ENCODE measurements around the gene TSPAN18. TPM values are rescaled to one million over a fixed set of nuclear protein-coding genes. Genes with fewer than 3 reads are reported as not detected.

Gene TSPAN18, protein sequence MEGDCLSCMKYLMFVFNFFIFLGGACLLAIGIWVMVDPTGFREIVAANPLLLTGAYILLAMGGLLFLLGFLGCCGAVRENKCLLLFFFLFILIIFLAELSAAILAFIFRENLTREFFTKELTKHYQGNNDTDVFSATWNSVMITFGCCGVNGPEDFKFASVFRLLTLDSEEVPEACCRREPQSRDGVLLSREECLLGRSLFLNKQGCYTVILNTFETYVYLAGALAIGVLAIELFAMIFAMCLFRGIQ
- total RNA-seq = 1 to 10 TPM; 1.4 to 2.3 TPM

DNA sequence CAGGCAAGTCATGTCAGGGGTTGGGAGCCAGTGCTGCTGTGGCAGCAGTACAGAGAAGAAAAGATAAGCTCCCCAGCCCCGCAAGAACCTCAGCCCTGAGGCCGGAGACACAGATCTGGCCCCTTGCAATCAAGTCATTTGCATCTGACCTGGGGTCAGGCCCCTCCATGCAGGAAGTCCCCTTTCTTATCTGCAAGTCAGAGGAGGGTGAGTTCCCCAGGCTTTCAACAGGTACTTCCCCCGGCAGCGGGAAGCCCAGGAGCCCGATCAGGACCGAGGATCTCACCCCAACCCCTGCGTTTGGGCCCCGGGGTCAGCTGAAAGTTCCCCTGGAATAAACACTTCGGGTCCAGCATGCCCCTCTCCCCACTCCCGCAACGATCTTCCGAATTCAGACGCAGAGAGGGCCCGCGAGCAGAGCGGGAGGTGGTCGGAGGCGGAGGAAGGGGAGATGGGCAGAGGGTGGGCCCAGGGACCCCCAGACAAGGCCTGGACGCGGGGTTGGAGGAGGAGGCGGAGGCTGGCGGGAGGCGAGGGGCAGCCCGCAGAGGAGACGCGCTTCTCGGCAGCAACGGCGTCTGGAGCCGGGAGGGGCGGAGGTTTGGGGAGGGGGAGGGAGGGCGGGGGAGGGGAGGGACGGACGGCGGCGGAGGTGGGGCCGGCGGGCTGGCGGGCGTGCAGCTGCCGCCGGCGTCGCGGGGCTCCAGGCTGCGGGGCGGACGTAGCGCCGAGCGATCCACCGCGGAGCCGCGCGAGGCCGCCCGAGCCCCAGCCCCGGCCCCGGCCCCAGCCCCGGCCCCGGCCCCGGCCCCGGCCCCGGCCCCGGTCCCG is at the start of gene TSPAN18:
Gene TSPAN18 (plus strand): TSS at position 680 of the 831 bp plus-strand sequence. CDS start 179,455 bp downstream, outside the sequence.
- intact Hi-C loops (cut with DNase I, micrococcal nuclease) = loop anchor here (1.0 to 10.0 kb wide), 7 partner anchors 52 to 376 kb away; partner anchors contain the start of gene CD82 (in 1 of the 2)
- Mint-ChIP-seq H3K9me3 (ENCODE audit: low read depth) (no peaks in the 10 kb centered on the region), H3K4me3 (peak within 1 kb of the TSS; percentile 74), H3K27me3 (peaks cover 25% of the 10 kb centered on the region), H3K36me3 (ENCODE audit: low read depth) (no peaks in the 10 kb centered on the region), H3K27ac (peak within 1 kb of the TSS; percentile 73), H3K4me1 (peaks cover 39% of the 10 kb centered on the region)
- DNase-seq (peak; percentile 43), ATAC-seq (peak; percentile 34)
- ChIA-PET POLR2A (no interaction called here), CTCF (interaction anchor here (0.8 to 1.3 kb wide), 6 partner anchors 13 to 180 kb away, joined by 3 to 5 read pairs (median 4); no protein-coding TSS in a partner anchor)

DNA sequence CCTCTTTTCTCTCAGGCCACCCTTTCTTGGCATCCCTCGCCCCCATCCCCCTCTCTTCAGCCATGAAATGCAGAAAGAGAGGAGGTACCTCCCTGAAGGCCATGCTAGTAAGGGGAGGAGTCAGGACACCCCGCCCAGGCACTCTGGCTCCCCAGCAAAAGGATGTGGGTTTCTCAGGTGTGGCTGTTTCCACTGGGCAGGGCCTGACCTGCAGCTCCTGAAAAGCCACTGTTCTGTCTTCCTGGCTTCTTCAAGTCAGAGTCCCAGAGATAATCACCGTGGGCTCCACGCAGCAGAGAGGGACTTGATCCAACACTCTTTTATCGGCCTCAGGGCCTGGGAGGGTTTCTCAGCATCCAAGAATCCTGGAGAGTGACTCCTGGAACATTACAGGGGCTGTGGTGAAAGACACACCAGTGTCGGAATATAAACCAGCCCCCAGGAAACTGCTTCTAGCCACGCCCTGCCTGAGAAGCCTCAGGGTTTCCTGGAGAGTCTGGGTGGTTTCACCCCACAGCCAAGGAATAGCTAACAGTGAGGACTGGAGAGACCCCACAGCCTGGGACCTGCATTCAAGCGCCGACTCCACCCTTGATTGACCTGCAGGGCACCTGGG is 45.7 kb upstream of the TSPAN18 start:
- H3K9me3 Mint-ChIP-seq (ENCODE audit: low read depth) = no peaks in the 10 kb centered on the region
- peak; percentile 63 for DNase-seq
- peaks cover 2% of the 10 kb centered on the region for H3K27me3 Mint-ChIP-seq
- peaks cover 32% of the 10 kb centered on the region for H3K4me1 Mint-ChIP-seq
- no peak overlapping the region for H3K4me3 Mint-ChIP-seq
- peak overlapping the region; percentile 38 for H3K27ac Mint-ChIP-seq
- peak; percentile 93 for ATAC-seq
- ChIA-PET POLR2A (no interaction called here), CTCF (interaction anchor here (0.6 kb wide), 1 partner anchor 9 kb away, joined by 4 read pairs; no protein-coding TSS in a partner anchor)
- intact Hi-C loops (cut with DNase I, micrococcal nuclease) = no loop called here
- no peaks in the 10 kb centered on the region for H3K36me3 Mint-ChIP-seq (ENCODE audit: low read depth)

DNA sequence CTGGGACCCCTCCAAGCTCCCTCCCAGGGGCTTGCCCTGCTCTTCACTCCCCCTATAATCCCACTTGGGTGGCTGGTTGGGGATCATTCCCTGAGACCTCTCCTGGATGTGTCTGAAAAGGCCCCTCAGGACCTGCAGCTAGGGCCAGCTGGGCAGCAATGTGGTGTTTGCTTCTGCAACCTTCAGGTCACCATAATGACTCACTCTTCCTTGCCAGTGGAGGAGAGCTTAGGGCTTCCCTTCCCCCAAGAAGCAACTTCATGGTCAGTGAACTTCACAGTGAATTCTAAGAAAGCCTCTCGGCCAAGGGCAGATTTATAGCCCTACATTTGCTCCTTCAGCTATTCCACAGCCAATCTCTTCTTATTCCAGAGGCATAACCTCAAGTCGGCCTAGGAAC is 45.1 kb upstream of the TSPAN18 start:
- POLR2A ChIA-PET = no interaction called here
- Mint-ChIP-seq H3K27ac (peak overlapping the region; percentile 16), H3K9me3 (ENCODE audit: low read depth) (no peaks in the 10 kb centered on the region), H3K4me3 (no peak overlapping the region), H3K27me3 (peaks cover 2% of the 10 kb centered on the region), H3K4me1 (peaks cover 32% of the 10 kb centered on the region), H3K36me3 (ENCODE audit: low read depth) (no peaks in the 10 kb centered on the region)
- intact Hi-C loops (cut with DNase I, micrococcal nuclease) = no loop called here
- CTCF ChIA-PET = interaction anchor here (0.6 kb wide), 2 partner anchors 8 to 49 kb away, joined by 3 to 4 read pairs; no protein-coding TSS in a partner anchor
- DNase-seq (no peak), ATAC-seq (no peak)

DNA sequence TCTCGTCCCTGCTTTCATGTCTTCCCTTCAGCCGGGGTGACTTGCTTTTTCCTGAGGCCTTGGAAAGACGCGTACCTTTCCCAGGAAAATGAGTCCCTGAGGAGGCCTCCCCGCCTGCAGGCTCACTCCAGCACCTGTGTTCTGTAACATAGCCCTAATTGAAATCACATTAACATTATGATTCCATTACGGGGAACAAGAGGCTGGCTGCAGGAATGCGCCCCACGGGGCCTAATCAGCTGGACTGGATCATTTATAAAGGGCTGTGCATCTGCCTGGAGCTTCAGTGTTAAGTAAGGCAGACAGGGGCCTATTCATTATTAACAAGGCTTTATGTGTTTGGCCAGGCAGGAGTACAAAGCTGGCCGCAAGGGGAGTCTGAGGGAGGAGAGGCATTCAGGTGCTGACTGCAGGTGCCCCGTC is 41.9 kb upstream of the TSPAN18 start:
- POLR2A ChIA-PET = no interaction called here
- H3K4me1 Mint-ChIP-seq = peaks cover 39% of the 10 kb centered on the region
- CTCF ChIA-PET = no interaction called here
- DNase-seq (no peak), ATAC-seq (no peak)
- H3K9me3 Mint-ChIP-seq (ENCODE audit: low read depth) = no peaks in the 10 kb centered on the region
- H3K4me3 Mint-ChIP-seq = no peak overlapping the region
- peaks cover 4% of the 10 kb centered on the region for H3K27me3 Mint-ChIP-seq
- H3K36me3 Mint-ChIP-seq (ENCODE audit: low read depth) = no peaks in the 10 kb centered on the region
- intact Hi-C loops (cut with DNase I, micrococcal nuclease) = no loop called here
- H3K27ac Mint-ChIP-seq = no peak overlapping the region

DNA sequence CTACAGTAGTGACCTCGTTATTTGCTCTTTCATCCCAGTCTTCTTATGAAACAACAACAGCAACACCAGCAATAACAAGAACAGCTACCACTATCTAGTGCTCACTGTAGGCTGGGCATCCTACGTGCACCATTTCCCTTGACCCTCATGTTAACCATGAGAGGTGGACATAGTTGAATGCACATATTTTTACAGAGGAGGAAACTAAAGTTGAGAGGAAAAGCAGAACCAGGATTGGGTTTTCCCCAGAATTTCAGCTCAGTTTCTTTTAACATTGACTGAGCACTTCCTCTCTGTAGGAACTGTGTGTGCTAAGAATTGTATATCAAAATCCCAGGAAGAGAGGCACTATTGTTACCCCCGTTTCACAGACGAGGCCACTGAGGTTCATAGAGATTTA is 39.4 kb upstream of the TSPAN18 start:
- intact Hi-C loops (cut with DNase I, micrococcal nuclease) = no loop called here
- no peak overlapping the region for H3K27ac Mint-ChIP-seq
- no peak overlapping the region for H3K4me3 Mint-ChIP-seq
- ATAC-seq (no peak), DNase-seq (no peak)
- H3K36me3 Mint-ChIP-seq (ENCODE audit: low read depth) = no peaks in the 10 kb centered on the region
- POLR2A ChIA-PET = no interaction called here
- no peaks in the 10 kb centered on the region for H3K9me3 Mint-ChIP-seq (ENCODE audit: low read depth)
- H3K27me3 Mint-ChIP-seq = peaks cover 2% of the 10 kb centered on the region
- CTCF ChIA-PET = interaction anchor here (1.0 to 1.2 kb wide), 2 partner anchors 50 to 89 kb away, joined by 3 to 5 read pairs; no protein-coding TSS in a partner anchor
- H3K4me1 Mint-ChIP-seq = peaks cover 16% of the 10 kb centered on the region

DNA sequence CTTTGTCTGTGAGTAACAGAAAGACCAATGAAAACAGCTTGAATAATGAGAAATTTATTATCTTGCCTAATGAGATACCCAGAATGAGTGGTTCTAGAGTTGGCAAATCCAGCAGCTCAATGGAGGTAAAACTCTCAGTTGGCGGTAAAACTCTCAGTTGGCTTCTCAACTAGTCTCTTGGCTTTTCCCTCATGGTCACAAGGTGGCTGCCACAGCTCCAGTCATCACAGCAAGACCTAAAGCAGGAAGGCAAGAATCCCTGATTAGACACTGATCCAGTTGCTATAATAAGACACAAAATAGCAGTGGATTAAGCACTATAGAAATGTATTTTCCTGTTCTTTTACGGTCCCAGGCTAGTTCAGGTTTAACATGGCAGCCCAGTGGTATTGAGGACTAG is 37.5 kb upstream of the TSPAN18 start:
- Mint-ChIP-seq H3K4me1 (peaks cover 12% of the 10 kb centered on the region), H3K27me3 (peaks cover 2% of the 10 kb centered on the region), H3K9me3 (ENCODE audit: low read depth) (no peaks in the 10 kb centered on the region), H3K36me3 (ENCODE audit: low read depth) (no peaks in the 10 kb centered on the region), H3K27ac (no peak overlapping the region), H3K4me3 (no peak overlapping the region)
- intact Hi-C loops (cut with DNase I, micrococcal nuclease) = no loop called here
- DNase-seq (no peak), ATAC-seq (no peak)
- ChIA-PET CTCF (interaction anchor here (0.5 to 0.6 kb wide), 2 partner anchors 8 to 375 kb away, joined by 3 to 4 read pairs; no protein-coding TSS in a partner anchor), POLR2A (no interaction called here)

DNA sequence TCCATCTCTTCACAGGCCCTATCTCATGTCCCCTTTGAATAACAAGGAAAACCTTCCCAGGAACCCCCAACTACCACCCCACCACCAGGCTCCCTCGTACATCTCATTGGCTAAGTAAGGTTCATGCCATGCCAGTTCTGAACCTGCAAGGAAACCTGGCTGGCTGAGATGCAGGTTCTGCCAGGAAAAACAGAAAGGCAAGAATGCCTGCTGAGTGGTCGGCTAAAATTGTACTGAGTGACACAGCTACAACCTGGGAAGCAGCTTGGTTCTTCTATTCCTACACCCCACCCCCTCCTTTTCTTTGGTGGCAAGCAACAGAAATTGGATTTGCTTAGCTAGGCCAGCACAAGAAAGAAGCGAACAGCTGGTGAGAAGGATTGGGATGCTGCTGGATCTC is 36.1 kb upstream of the TSPAN18 start:
- peaks cover 2% of the 10 kb centered on the region for H3K27me3 Mint-ChIP-seq
- peaks cover 12% of the 10 kb centered on the region for H3K4me1 Mint-ChIP-seq
- intact Hi-C loops (cut with DNase I, micrococcal nuclease) = no loop called here
- ATAC-seq (no peak), DNase-seq (no peak)
- no peak overlapping the region for H3K4me3 Mint-ChIP-seq
- ChIA-PET CTCF (interaction anchor here (0.6 to 1.1 kb wide), 2 partner anchors 178 to 551 kb away, joined by 3 read pairs; no protein-coding TSS in a partner anchor), POLR2A (no interaction called here)
- H3K27ac Mint-ChIP-seq = no peak overlapping the region
- no peaks in the 10 kb centered on the region for H3K36me3 Mint-ChIP-seq (ENCODE audit: low read depth)
- H3K9me3 Mint-ChIP-seq (ENCODE audit: low read depth) = no peaks in the 10 kb centered on the region

DNA sequence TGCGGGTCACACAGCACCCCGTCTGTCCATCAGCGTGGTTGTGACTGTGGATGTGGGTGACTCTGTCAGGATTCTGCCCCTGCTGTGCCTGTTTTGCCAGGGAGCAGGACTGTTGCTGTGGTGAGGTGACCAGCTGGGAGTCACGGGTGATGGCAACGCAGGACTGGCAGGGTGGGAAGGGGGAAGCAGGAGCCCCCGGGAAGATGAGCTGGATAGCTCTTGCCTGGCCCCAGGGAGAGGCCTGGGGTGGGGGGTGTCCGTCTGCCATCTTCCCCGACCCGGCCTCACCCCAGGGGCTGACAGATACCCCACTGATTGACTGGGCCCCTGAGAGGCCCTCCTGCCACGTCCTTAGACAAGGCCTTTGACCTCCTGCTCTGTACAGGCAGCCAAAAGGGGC is 34.3 kb upstream of the TSPAN18 start:
- no peak for DNase-seq
- CTCF ChIA-PET = no interaction called here

DNA sequence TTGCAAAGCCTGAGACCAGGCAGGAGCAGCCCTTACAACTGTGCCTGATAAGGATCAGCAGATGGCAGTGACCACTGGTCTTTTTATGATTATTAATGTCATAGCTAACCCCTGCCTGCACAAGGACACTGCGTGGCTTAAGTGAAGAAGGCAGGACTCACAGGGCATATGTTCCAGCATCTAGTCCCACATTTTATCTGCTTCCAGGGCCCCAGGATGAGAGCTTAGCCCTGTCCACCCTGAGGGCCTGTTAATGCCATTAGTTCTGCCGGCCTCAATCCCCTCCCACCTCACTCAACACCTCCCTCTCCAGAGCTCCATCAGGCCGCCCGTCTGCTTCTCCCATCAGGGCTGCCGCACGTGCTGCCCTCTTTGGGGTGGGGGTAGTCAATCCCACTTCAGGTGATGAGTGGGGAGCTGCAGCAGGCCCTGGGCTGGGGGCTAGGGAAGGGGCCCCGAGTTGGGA is 33.1 kb upstream of the TSPAN18 start:
- Mint-ChIP-seq H3K4me1 (no peaks in the 10 kb centered on the region), H3K4me3 (no peak overlapping the region), H3K27me3 (peaks cover under 1% of the 10 kb centered on the region), H3K27ac (no peak overlapping the region), H3K36me3 (ENCODE audit: low read depth) (no peaks in the 10 kb centered on the region), H3K9me3 (ENCODE audit: low read depth) (no peaks in the 10 kb centered on the region)
- no peak for DNase-seq
- CTCF ChIA-PET = interaction anchor here (0.6 kb wide), 1 partner anchor 81 kb away, joined by 3 read pairs; no protein-coding TSS in a partner anchor
- ATAC-seq = no peak
- POLR2A ChIA-PET = no interaction called here
- intact Hi-C loops (cut with DNase I, micrococcal nuclease) = no loop called here

More for the DNA sequence above, 34.3 kb upstream of the TSPAN18 start:
- no peaks in the 10 kb centered on the region for H3K36me3 Mint-ChIP-seq (ENCODE audit: low read depth)
- no peaks in the 10 kb centered on the region for H3K9me3 Mint-ChIP-seq (ENCODE audit: low read depth)
- POLR2A ChIA-PET = no interaction called here
- H3K4me3 Mint-ChIP-seq = no peak overlapping the region
- H3K4me1 Mint-ChIP-seq = peaks cover 8% of the 10 kb centered on the region
- H3K27ac Mint-ChIP-seq = no peak overlapping the region
- no peak for ATAC-seq
- intact Hi-C loops (cut with DNase I, micrococcal nuclease) = no loop called here
- peaks cover 2% of the 10 kb centered on the region for H3K27me3 Mint-ChIP-seq

DNA sequence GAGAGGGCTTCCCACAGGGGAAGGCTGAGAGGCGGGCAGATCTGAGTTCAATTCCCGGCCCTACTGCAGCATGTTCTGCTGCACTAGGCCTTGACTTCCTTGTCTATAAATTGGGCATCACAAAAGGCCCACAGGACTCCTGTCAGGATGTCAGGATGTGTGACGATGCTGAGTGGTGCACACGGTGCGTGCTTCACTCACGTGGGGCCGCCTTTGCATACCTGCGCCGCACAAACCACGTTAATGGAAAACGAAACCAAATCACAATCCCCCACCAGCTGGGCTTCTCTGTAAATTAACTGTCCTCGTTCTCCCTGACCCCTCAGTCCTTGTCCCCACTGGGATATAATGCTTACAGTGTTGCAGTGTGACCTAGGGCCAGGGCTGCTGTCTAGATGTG is 32.3 kb upstream of the TSPAN18 start:
- no peaks in the 10 kb centered on the region for H3K4me1 Mint-ChIP-seq
- intact Hi-C loops (cut with DNase I, micrococcal nuclease) = no loop called here
- H3K27ac Mint-ChIP-seq = no peak overlapping the region
- no peak overlapping the region for H3K4me3 Mint-ChIP-seq
- no peaks in the 10 kb centered on the region for H3K36me3 Mint-ChIP-seq (ENCODE audit: low read depth)
- no peaks in the 10 kb centered on the region for H3K9me3 Mint-ChIP-seq (ENCODE audit: low read depth)
- POLR2A ChIA-PET = no interaction called here
- CTCF ChIA-PET = no interaction called here
- DNase-seq (no peak), ATAC-seq (no peak)
- H3K27me3 Mint-ChIP-seq = no peaks in the 10 kb centered on the region

DNA sequence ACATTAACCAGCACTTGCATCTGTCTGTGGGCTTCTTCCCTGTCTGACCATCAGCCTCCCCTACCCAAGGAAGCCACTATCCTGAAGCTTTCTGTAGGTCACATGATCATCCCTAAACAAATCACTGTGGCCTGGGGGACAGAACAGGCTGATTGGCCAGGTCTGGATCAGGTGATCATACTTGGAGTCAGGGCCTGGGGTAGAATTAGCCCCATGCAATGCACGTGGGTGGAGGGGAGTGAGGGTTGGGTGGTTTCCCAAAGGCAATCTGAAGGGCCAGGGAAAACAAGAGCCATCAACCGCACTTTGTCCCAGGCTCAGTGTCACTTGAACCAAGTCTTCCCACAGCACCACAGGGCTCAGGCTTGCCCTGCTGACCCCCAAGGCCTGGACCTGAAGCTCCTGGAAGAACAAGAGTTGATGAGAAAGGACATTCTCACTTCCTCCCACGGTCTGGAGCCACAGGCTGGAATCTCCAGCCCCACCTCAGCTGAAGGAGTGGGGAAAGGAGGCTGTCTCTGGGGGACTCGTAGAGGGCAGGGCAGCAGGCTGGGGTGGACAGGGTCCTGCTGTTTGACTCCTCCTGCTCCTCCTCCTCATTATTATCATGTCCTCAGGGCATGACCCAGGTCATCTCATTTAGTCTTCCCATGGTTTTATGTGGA is 31.5 kb upstream of the TSPAN18 start:
- H3K27me3 Mint-ChIP-seq = peaks cover 4% of the 10 kb centered on the region
- ChIA-PET POLR2A (no interaction called here), CTCF (no interaction called here)
- ATAC-seq = no peak
- H3K27ac Mint-ChIP-seq = no peak overlapping the region
- no peaks in the 10 kb centered on the region for H3K4me1 Mint-ChIP-seq
- intact Hi-C loops (cut with DNase I, micrococcal nuclease) = no loop called here
- no peaks in the 10 kb centered on the region for H3K9me3 Mint-ChIP-seq (ENCODE audit: low read depth)
- no peak overlapping the region for H3K4me3 Mint-ChIP-seq
- DNase-seq = no peak
- no peaks in the 10 kb centered on the region for H3K36me3 Mint-ChIP-seq (ENCODE audit: low read depth)
